Measurements from ENCODE around the gene RNF26.
A peak's percentile ranks its signal among the peaks of the same experiment; 100 is the strongest.

RNF26 gene

GRCh38 chr11:119316016-119316728 is 18.2 kb upstream of the RNF26 start:
- peak; percentile 50 for DNase-seq

- DNase-seq = peak; percentile 57
Measured at GRCh38 chr11:119316729-119317591, 17.4 kb upstream of the RNF26 start, which contains the start of gene MCAM. TSS of gene MCAM (minus strand) at chr11:119317130. CDS start at chr11:119317101, 29 bp downstream.

GRCh38 chr11:119317592-119318239 is 16.6 kb upstream of the RNF26 start:
- no peak for DNase-seq

- DNase-seq = no peak
Measured at GRCh38 chr11:119318240-119319135, 15.8 kb upstream of the RNF26 start.

- no peak for DNase-seq
Measured at GRCh38 chr11:119319136-119319699, 15.1 kb upstream of the RNF26 start.

- no peak for DNase-seq
Measured at GRCh38 chr11:119319700-119320239, 14.6 kb upstream of the RNF26 start.

- DNase-seq = no peak
Measured at GRCh38 chr11:119320240-119320775, 14.0 kb upstream of the RNF26 start.

GRCh38 chr11:119320776-119321524 is 13.4 kb upstream of the RNF26 start:
- DNase-seq = no peak

GRCh38 chr11:119322360-119322739 is 12.0 kb upstream of the RNF26 start:
- DNase-seq = no peak

GRCh38 chr11:119322921-119323531 is 11.3 kb upstream of the RNF26 start:
- DNase-seq = no peak

GRCh38 chr11:119323532-119324033 is 10.7 kb upstream of the RNF26 start:
- DNase-seq = peak; percentile 32

- no peak for DNase-seq
Measured at GRCh38 chr11:119324189-119324588, 10.1 kb upstream of the RNF26 start.

- no peak for DNase-seq
Measured at GRCh38 chr11:119329320-119329719, 5.0 kb upstream of the RNF26 start.

GRCh38 chr11:119330237-119330636 is 4.1 kb upstream of the RNF26 start:
- DNase-seq = no peak

- DNase-seq = no peak
Measured at GRCh38 chr11:119332111-119332765, 2.1 kb upstream of the RNF26 start.

GRCh38 chr11:119335091-119335654 is 846 bp downstream of the RNF26 start:
- DNase-seq = no peak

GRCh38 chr11:119335655-119336543 is 1.6 kb downstream of the RNF26 start:
- DNase-seq = no peak
